Measurements from ENCODE around the gene KTI12.

Gene KTI12

GRCh38 chr1:52060822-52061221 lies 27.2 kb upstream of the KTI12 start:
- H3K9ac ChIP-seq (ENCODE audit: low read length): no peak overlapping the region
- H3K36me3 ChIP-seq (ENCODE audit: insufficient read depth, low read length): peaks cover 60% of the 10 kb centered on the region
- H3K79me2 ChIP-seq (ENCODE audit: insufficient read depth, low read length): peaks cover 39% of the 10 kb centered on the region
- no peak overlapping the region for H3K27ac ChIP-seq (ENCODE audit: low read depth, low read length, poor library complexity, severe bottlenecking)
- no peaks in the 10 kb centered on the region for H4K20me1 ChIP-seq (ENCODE audit: insufficient read depth, low read length)
- no peaks in the 10 kb centered on the region for H3K27me3 ChIP-seq (ENCODE audit: insufficient read depth, low read length)
- TF ChIP-seq CTCF (IDR thresholded peaks at IDR 0.05; ENCODE audit: low read length): no peak
- TF ChIP-seq EZH2 (IDR thresholded peaks at IDR 0.05; ENCODE audit: borderline replicate concordance, low read length): no peak
- no peak overlapping the region for H3K4me2 ChIP-seq (ENCODE audit: low read length)
- H3K4me1 ChIP-seq (ENCODE audit: insufficient read depth, low read length, severe bottlenecking): peaks cover 27% of the 10 kb centered on the region
- no peak overlapping the region for H2AFZ ChIP-seq (ENCODE audit: low read length)
- no peaks in the 10 kb centered on the region for H3K9me3 ChIP-seq (ENCODE audit: low read length)
- H3K9me2 ChIP-seq (ENCODE audit: low read depth, low read length): no peaks in the 10 kb centered on the region
- H3K4me3 ChIP-seq (ENCODE audit: low read depth, low read length, poor library complexity, severe bottlenecking): no peak overlapping the region
- no peaks in the 10 kb centered on the region for H3F3A ChIP-seq (ENCODE audit: insufficient read depth, low read length)

- H3K36me3 ChIP-seq (ENCODE audit: insufficient read depth, low read length): peaks cover 51% of the 10 kb centered on the region
- H3K9me3 ChIP-seq (ENCODE audit: low read length): no peaks in the 10 kb centered on the region
- no peaks in the 10 kb centered on the region for H3F3A ChIP-seq (ENCODE audit: insufficient read depth, low read length)
- no peak overlapping the region for H3K27ac ChIP-seq (ENCODE audit: low read depth, low read length, poor library complexity, severe bottlenecking)
- H3K27me3 ChIP-seq (ENCODE audit: insufficient read depth, low read length): no peaks in the 10 kb centered on the region
- no peak for TF ChIP-seq CTCF (IDR thresholded peaks at IDR 0.05; ENCODE audit: low read length)
- no peak for TF ChIP-seq EZH2 (IDR thresholded peaks at IDR 0.05; ENCODE audit: borderline replicate concordance, low read length)
- H3K9me2 ChIP-seq (ENCODE audit: low read depth, low read length): no peaks in the 10 kb centered on the region
- no peak overlapping the region for H3K4me2 ChIP-seq (ENCODE audit: low read length)
- no peak overlapping the region for H2AFZ ChIP-seq (ENCODE audit: low read length)
- H3K4me3 ChIP-seq (ENCODE audit: low read depth, low read length, poor library complexity, severe bottlenecking): no peak overlapping the region
- H4K20me1 ChIP-seq (ENCODE audit: insufficient read depth, low read length): no peaks in the 10 kb centered on the region
- H3K79me2 ChIP-seq (ENCODE audit: insufficient read depth, low read length): peaks cover 42% of the 10 kb centered on the region
- H3K4me1 ChIP-seq (ENCODE audit: insufficient read depth, low read length, severe bottlenecking): peaks cover 27% of the 10 kb centered on the region
- no peak overlapping the region for H3K9ac ChIP-seq (ENCODE audit: low read length)
Measured at GRCh38 chr1:52059888-52060287, 26.3 kb upstream of the KTI12 start.

GRCh38 chr1:52059321-52059720 lies 25.7 kb upstream of the KTI12 start:
- TF ChIP-seq EZH2 (IDR thresholded peaks at IDR 0.05; ENCODE audit: borderline replicate concordance, low read length) (no peak), CTCF (IDR thresholded peaks at IDR 0.05; ENCODE audit: low read length) (no peak)
- H3K9ac ChIP-seq (ENCODE audit: low read length): no peak overlapping the region
- no peaks in the 10 kb centered on the region for H3F3A ChIP-seq (ENCODE audit: insufficient read depth, low read length)
- no peak overlapping the region for H3K4me3 ChIP-seq (ENCODE audit: low read depth, low read length, poor library complexity, severe bottlenecking)
- no peak overlapping the region for H2AFZ ChIP-seq (ENCODE audit: low read length)
- 0 out of 2 replicates have a peak overlapping the region, but pooled peaks have one; percentile 5 for H3K4me2 ChIP-seq (ENCODE audit: low read length)
- no peaks in the 10 kb centered on the region for H4K20me1 ChIP-seq (ENCODE audit: insufficient read depth, low read length)
- H3K9me2 ChIP-seq (ENCODE audit: low read depth, low read length): no peaks in the 10 kb centered on the region
- H3K79me2 ChIP-seq (ENCODE audit: insufficient read depth, low read length): peaks cover 46% of the 10 kb centered on the region
- H3K27me3 ChIP-seq (ENCODE audit: insufficient read depth, low read length): no peaks in the 10 kb centered on the region
- H3K36me3 ChIP-seq (ENCODE audit: insufficient read depth, low read length): peaks cover 46% of the 10 kb centered on the region
- no peaks in the 10 kb centered on the region for H3K9me3 ChIP-seq (ENCODE audit: low read length)
- no peak overlapping the region for H3K27ac ChIP-seq (ENCODE audit: low read depth, low read length, poor library complexity, severe bottlenecking)
- peaks cover 31% of the 10 kb centered on the region for H3K4me1 ChIP-seq (ENCODE audit: insufficient read depth, low read length, severe bottlenecking)

Measured in OCI-LY1 (cell line).